HCT116 (cell line): ENCODE results near the gene PTX4.

Experiments used
- CTCF ChIP-seq, 3 experiments: fragments of 200-600 bp in 1 of 3; sonication (generic) in 1 of 3; IDR thresholded peaks in 2 of 3; conservative IDR thresholded peaks in 1 of 3; 2 replicates each; pipeline ENCODE4 v1.5.1; 2012 to 2017; ENCODE audit warnings: low read depth in 2 of 3, low read length in 2 of 3, antibody characterized with exemption in 1 of 3, borderline replicate concordance in 1 of 3, control low read depth in 1 of 3, mild to moderate bottlenecking in 1 of 3, mixed read lengths in 1 of 3, mixed run types in 1 of 3, moderate library complexity in 1 of 3; ENCODE audit not compliant: insufficient read depth in 1 of 3
- EZH2 ChIP-seq: fragments of 200-600 bp; sonication (generic); IDR thresholded peaks from 2 replicates; pipeline ENCODE4 v1.6.1; 2017; ENCODE audit warnings: antibody characterized with exemption, mixed run types
- EZH2phosphoT487 ChIP-seq: fragments of 200-600 bp; IDR thresholded peaks from 2 replicates; pipeline ENCODE4 v1.6.1; 2018; ENCODE audit warnings: antibody characterized with exemption, borderline replicate concordance
- MAX ChIP-seq: IDR thresholded peaks from 2 replicates; pipeline ENCODE4 v1.6.1; 2012
- POLR2A ChIP-seq: IDR thresholded peaks from 2 replicates; pipeline ENCODE4 v1.7.0; 2011; ENCODE audit warnings: borderline replicate concordance; ENCODE audit not compliant: insufficient read depth, insufficient read length; ENCODE audit errors: extremely low read depth
- POLR2AphosphoS5 ChIP-seq: IDR thresholded peaks from 2 replicates; pipeline ENCODE4 v1.6.1; 2011; ENCODE audit warnings: mild to moderate bottlenecking, low read depth, low read length, moderate library complexity
- REST ChIP-seq: IDR thresholded peaks from 2 replicates; pipeline ENCODE4 v1.6.1; 2012; ENCODE audit warnings: low read depth
- TF ChIP-seq, protein P1 (sequence below): IDR thresholded peaks from 2 replicates; pipeline ENCODE4 v1.6.1; 2012
- TF ChIP-seq, protein P2 (sequence below): IDR thresholded peaks from 2 replicates; pipeline ENCODE4 v1.6.1; 2011; ENCODE audit warnings: mild to moderate bottlenecking, low read length, moderate library complexity; ENCODE audit not compliant: insufficient replicate concordance; ENCODE audit errors: extremely low read depth

- TF ChIP-seq CTCF (IDR thresholded peaks at IDR 0.05 in 2 of 3, conservative IDR thresholded peaks at IDR 0.05 in 1 of 3; ENCODE audit: borderline replicate concordance in 1 of 3, insufficient read depth in 1 of 3, low read depth in 2 of 3, low read length in 2 of 3) (no peak), POLR2A (no peak), REST (no peak), EZH2phosphoT487 (no peak), MAX (no peak), POLR2AphosphoS5 (no peak), EZH2 (no peak)
- TF ChIP-seq, protein P1, sequence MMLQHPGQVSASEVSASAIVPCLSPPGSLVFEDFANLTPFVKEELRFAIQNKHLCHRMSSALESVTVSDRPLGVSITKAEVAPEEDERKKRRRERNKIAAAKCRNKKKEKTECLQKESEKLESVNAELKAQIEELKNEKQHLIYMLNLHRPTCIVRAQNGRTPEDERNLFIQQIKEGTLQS: no peak
- TF ChIP-seq, protein P2, sequence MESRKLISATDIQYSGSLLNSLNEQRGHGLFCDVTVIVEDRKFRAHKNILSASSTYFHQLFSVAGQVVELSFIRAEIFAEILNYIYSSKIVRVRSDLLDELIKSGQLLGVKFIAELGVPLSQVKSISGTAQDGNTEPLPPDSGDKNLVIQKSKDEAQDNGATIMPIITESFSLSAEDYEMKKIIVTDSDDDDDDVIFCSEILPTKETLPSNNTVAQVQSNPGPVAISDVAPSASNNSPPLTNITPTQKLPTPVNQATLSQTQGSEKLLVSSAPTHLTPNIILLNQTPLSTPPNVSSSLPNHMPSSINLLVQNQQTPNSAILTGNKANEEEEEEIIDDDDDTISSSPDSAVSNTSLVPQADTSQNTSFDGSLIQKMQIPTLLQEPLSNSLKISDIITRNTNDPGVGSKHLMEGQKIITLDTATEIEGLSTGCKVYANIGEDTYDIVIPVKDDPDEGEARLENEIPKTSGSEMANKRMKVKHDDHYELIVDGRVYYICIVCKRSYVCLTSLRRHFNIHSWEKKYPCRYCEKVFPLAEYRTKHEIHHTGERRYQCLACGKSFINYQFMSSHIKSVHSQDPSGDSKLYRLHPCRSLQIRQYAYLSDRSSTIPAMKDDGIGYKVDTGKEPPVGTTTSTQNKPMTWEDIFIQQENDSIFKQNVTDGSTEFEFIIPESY: no peak
Measured at GRCh38 chr16:1475552-1476114, 13.1 kb downstream of the PTX4 start.
